ENCODE measurements around the gene FOXF2. TPM values are rescaled to one million over a fixed set of nuclear protein-coding genes. Genes with fewer than 3 reads are reported as not detected.
A peak's percentile ranks its signal among the peaks of the same experiment; 100 is the strongest.

The FOXF2 gene
- total and polyA plus RNA-seq, 2 experiments from 2014 or later, result not detected

- H3K9me3 Mint-ChIP-seq, result peaks cover 45% of the 10 kb centered on the region
- no peak for DNase-seq (ENCODE audit: low spot score)
- H3K36me3 Mint-ChIP-seq (ENCODE audit: low read depth), result peaks cover 39% of the 10 kb centered on the region
- Histone ChIP-seq H3K36me3 (ENCODE audit: insufficient read depth) (0 out of 2 replicates have a peak, but pooled peaks cover 4% of the 10 kb centered on the region), H3K4me3 (no peak overlapping the region), H3K79me2 (replicated peaks; ENCODE audit: insufficient read depth) (no peaks in the 10 kb centered on the region), H3K4me1 (ENCODE audit: insufficient read depth) (peaks cover 12% of the 10 kb centered on the region), H3K27me3 (ENCODE audit: insufficient read depth) (no peaks in the 10 kb centered on the region), H4K20me1 (replicated peaks; ENCODE audit: insufficient read depth) (no peaks in the 10 kb centered on the region), H3K4me2 (no peak overlapping the region), H3K27ac (ENCODE audit: low read depth) (no peak overlapping the region), H3K9me2 (ENCODE audit: insufficient read depth) (no peaks in the 10 kb centered on the region), H3F3A (replicated peaks; ENCODE audit: low read depth) (no peaks in the 10 kb centered on the region), H2AFZ (peak overlapping the region; percentile 16; the same call in 1 of the 2 replicates)
- H3K27me3 Mint-ChIP-seq (ENCODE audit: insufficient read depth, low read depth, poor library complexity), result peaks cover 9% of the 10 kb centered on the region
- no peak overlapping the region for H3K4me3 Mint-ChIP-seq
- peaks cover 26% of the 10 kb centered on the region for H3K4me1 Mint-ChIP-seq
- no peak for TF ChIP-seq STAT1 (IDR thresholded peaks at IDR 0.05; ENCODE audit: unreplicated experiment)
- no peak for TF ChIP-seq REST (IDR thresholded peaks at IDR 0.05; ENCODE audit: unreplicated experiment)
- no peak for TF ChIP-seq ZNF114 (CRISPR knock-in tag; IDR thresholded peaks at IDR 0.05)
- TF ChIP-seq JUNB (IDR thresholded peaks at IDR 0.05; ENCODE audit: unreplicated experiment), result no peak
- no peak for TF ChIP-seq CTCF (conservative IDR thresholded peaks at IDR 0.05; ENCODE audit: low read depth in 2 of 2)
- no peak for TF ChIP-seq NANOG (IDR thresholded peaks at IDR 0.05; ENCODE audit: borderline replicate concordance)
- no peak for TF ChIP-seq EZH2 (IDR thresholded peaks at IDR 0.05; ENCODE audit: low read depth, unreplicated experiment)
- no peak for TF ChIP-seq ZNF462 (CRISPR knock-in tag; IDR thresholded peaks at IDR 0.05)
- TF ChIP-seq CREB1 (CRISPR knock-in tag; IDR thresholded peaks at IDR 0.05; ENCODE audit: low read depth), result no peak
- no peak for TF ChIP-seq POLR2AphosphoS5 (IDR thresholded peaks at IDR 0.05; ENCODE audit: low read depth)
- TF ChIP-seq EZH2phosphoT487 (IDR thresholded peaks at IDR 0.05; ENCODE audit: unreplicated experiment), result no peak
- no peak for TF ChIP-seq ETS1 (IDR thresholded peaks at IDR 0.05)
- TF ChIP-seq ZNF331 (CRISPR knock-in tag; IDR thresholded peaks at IDR 0.05; ENCODE audit: low read depth), result no peak
- H3K27ac Mint-ChIP-seq, result no peak overlapping the region
- no peak for ATAC-seq
Measured at GRCh38 chr6:1347161-1347560, 42.2 kb upstream of the FOXF2 start.

Data from GM23338 (cell line).